M059J (cell line): ENCODE results near the gene PTTG2. TPM values are rescaled to one million over a fixed set of nuclear protein-coding genes. Genes with fewer than 3 reads are reported as not detected.

Source experiments
- DNase-seq: peaks from one replicate; pipeline ENCODE4 v3.0.0-alpha.2; 2012; ENCODE audit warnings: low read depth
- total RNA-seq: library from RNA; depleted of rRNA; stranded (reverse); fragments of >200 nt; shearing (Covaris generic); gene quantifications from 2 replicates; pipeline ENCODE4 v1.2.3, GENCODE V29; 2014; rRNA removed

The PTTG2 gene
- total RNA-seq, 1 experiment from 2014 or later: not detected

- no peak for DNase-seq
Observed at GRCh38 chr4:38008571-38009021, 48.4 kb downstream of the PTTG2 start.

DNA sequence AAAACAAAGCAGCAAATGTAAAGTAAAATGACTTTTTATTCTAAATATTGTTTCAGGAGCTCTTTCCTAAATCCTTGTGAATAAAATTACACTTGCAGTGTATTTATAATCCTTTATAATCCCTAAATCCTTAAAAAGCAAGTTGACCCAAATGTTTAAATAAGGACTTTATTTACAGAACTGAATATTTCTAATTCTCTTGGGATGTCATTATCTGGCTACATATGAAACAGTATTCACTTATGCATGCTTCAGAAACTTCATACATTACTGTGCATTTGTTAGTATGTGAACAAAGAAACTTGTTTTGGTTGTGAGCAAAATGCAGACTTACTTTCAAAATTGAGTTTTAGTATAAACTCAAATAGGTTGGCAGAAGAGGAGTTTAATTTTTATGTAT, 49.2 kb downstream of the PTTG2 start:
- no peak for DNase-seq

- no peak for DNase-seq
Observed at GRCh38 chr4:38009949-38010348, 49.8 kb downstream of the PTTG2 start.

Other genes with a start within 250 kb of the PTTG2 start
- gene PGM2, start 133.7 kb upstream of the PTTG2 start, total RNA-seq: 36.9 and 51.9 TPM in 2 replicates
- 110 and 130 TPM in 2 replicates for gene TBC1D1, start 69.3 kb upstream of the PTTG2 start, total RNA-seq